Suprapubic skin (tissue), 4 donors: ENCODE measurements around the gene BSG. TPM values are rescaled to one million over a fixed set of nuclear protein-coding genes. Genes with fewer than 3 reads are reported as not detected.
"Not testable (repeated sequence)": the region's sequence is repeated elsewhere in the genome, so short reads cannot be mapped to it uniquely, and the experiment has no call there.

Experiments
- DNase-seq, 2 donors: peaks; one replicate each; pipeline ENCODE4 v3.0.0-alpha.2; 2019; ENCODE audit warnings: low spot score in 2 of 2
- H3K27ac ChIP-seq: fragments of 200-600 bp; sonication (generic); one replicate; pipeline ENCODE4 v1.5.1; 2019
- H3K27me3 ChIP-seq: fragments of 200-600 bp; sonication (generic); one replicate; pipeline ENCODE4 v1.5.1; 2019
- H3K36me3 ChIP-seq: fragments of 200-600 bp; sonication (generic); one replicate; pipeline ENCODE4 v1.5.1; 2019
- H3K4me1 ChIP-seq: fragments of 200-600 bp; sonication (generic); one replicate; pipeline ENCODE4 v1.5.1; 2019
- H3K4me3 ChIP-seq: fragments of 200-600 bp; sonication (generic); one replicate; pipeline ENCODE4 v1.5.1; 2019; ENCODE audit warnings: mild to moderate bottlenecking
- H3K9me3 ChIP-seq: fragments of 200-600 bp; sonication (generic); one replicate; pipeline ENCODE4 v1.5.1; 2019
- CTCF ChIP-seq, 2 donors: fragments of 200-600 bp in 1 of 2; fragments of 450-650 bp in 1 of 2; sonication (generic) in 1 of 2; IDR thresholded peaks; one replicate each; pipeline ENCODE4 v1.5.1; 2016 to 2019; ENCODE audit warnings: antibody characterized with exemption in 2 of 2, mild to moderate bottlenecking in 1 of 2, moderate library complexity in 1 of 2
- EP300 ChIP-seq: sonication (generic); formaldehyde crosslinking; IDR thresholded peaks from one replicate; pipeline ENCODE4 v1.6.1; 2017; ENCODE audit warnings: antibody characterized with exemption
- POLR2A ChIP-seq, 2 donors: fragments of 450-650 bp; IDR thresholded peaks; one replicate each; pipeline ENCODE4 v1.6.1; 2017; ENCODE audit warnings: antibody characterized with exemption in 2 of 2, mild to moderate bottlenecking in 2 of 2, moderate library complexity in 2 of 2
- POLR2AphosphoS5 ChIP-seq, 3 donors: sonication (generic); formaldehyde crosslinking; IDR thresholded peaks; one replicate each; pipeline ENCODE4 v1.6.1; 2017; ENCODE audit warnings: antibody characterized with exemption in 3 of 3
- WGBS: methylation state at CpG from one replicate; pipeline ENCODE4 v1.1.5; 2018; 5-methylcytosine and 5-hydroxymethylcytosine counted together
- total RNA-seq, 4 donors: library from RNA; depleted of rRNA; stranded (reverse); fragments of >200 nt; gene quantifications; one replicate each; pipeline ENCODE4 v1.1.0, GENCODE V29; 2016

The BSG gene
- total RNA-seq, 4 donors from 2014 or later, result 265 to 314 (median 285) TPM

DNA sequence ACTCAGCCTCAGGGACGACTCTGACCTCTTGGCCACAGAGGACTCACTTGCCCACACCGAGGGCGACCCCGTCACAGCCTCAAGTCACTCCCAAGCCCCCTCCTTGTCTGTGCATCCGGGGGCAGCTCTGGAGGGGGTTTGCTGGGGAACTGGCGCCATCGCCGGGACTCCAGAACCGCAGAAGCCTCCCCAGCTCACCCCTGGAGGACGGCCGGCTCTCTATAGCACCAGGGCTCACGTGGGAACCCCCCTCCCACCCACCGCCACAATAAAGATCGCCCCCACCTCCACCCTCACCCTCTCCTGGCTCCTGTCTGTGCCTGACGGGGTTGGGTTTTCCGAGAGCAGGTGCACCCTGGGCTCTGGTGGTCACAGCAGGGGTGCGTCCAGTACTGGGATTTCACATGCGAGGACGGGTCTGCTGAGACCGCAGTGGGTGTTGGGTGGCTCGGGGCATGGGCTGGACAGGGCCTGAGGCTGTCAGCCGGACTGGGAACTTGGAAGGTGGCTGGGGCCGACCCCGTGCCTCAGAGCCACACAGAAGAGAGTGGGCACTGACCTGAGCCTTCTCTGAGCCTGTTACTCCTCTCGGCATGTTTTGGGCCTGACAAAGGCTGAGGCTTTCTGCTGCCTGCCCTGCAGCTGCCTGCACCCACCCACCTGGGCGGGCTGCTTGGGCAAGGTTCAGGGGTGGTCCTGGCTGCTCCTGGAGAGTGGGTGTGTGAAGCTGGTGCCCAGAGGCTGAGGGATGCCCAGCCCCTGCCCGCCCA, 11.0 kb downstream of the BSG start:
- H3K36me3 ChIP-seq, result peaks cover 49% of the 10 kb centered on the region

GRCh38 chr19:583968-584239, 11.5 kb downstream of the BSG start:
- H3K4me1 ChIP-seq, result peaks cover 22% of the 10 kb centered on the region
- no peak for DNase-seq
- WGBS, result 72% methylated on average over 5 of the region's 5 CpGs
- H3K27me3 ChIP-seq, result peaks cover 36% of the 10 kb centered on the region
- no peak overlapping the region for H3K27ac ChIP-seq
- no peak overlapping the region for H3K4me3 ChIP-seq
- H3K9me3 ChIP-seq, result no peaks in the 10 kb centered on the region
- peaks cover 48% of the 10 kb centered on the region for H3K36me3 ChIP-seq
- TF ChIP-seq CTCF (IDR thresholded peaks at IDR 0.05) (no peak), POLR2AphosphoS5 (IDR thresholded peaks at IDR 0.05) (no peak), EP300 (no peak), POLR2A (IDR thresholded peaks at IDR 0.05) (no peak)

More for the DNA sequence above, 11.0 kb downstream of the BSG start:
- peaks cover 17% of the 10 kb centered on the region for H3K4me1 ChIP-seq
- no peak overlapping the region for H3K27ac ChIP-seq
- WGBS, result 85% methylated on average over 18 of the region's 27 CpGs
- no peak for TF ChIP-seq POLR2A (IDR thresholded peaks at IDR 0.05)
- no peak for TF ChIP-seq EP300
- TF ChIP-seq POLR2AphosphoS5 (IDR thresholded peaks at IDR 0.05), result no peak
- no peak for TF ChIP-seq CTCF (IDR thresholded peaks at IDR 0.05)
- DNase-seq, result peak in 1 of 2 donors; percentile 59
- no peaks in the 10 kb centered on the region for H3K9me3 ChIP-seq
- H3K4me3 ChIP-seq, result no peak overlapping the region
- peaks cover 31% of the 10 kb centered on the region for H3K27me3 ChIP-seq

DNA sequence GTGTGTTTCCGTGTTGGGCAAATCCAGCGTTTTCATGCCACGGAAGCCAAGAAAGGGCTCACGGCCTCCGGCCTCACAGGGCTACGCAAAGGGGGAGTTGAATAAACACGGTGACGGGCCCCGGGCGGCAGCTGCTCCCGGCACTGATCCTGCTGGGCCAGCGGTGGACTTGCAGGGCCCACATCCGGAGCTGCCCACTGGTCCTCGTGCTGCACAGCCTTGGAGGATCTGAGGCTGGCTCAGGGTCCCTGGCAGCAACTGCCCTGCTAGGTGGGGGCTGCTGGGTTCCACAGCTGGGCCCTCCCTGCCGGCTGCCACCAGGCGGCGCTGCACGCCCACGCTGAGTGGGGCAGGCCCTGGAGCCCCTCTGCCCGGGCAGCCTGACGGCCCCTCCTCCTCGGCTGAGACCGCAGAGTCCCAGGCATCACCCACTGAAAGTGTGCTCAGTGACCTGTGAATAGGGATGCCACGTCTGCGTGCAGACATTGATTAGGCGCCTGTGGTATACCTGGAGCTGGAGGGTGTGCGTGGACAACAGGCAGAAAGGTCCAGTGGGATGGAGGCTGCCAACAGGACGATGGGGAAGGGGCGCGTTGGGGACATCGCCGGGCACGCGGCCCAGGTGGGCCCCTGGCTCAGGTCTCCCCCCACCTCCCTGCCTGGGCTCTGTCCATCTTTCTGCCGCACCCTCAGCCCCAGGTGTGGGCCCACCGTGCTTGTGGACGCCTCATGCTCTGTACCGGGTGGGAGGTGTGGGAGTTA, 12.0 kb downstream of the BSG start:
- Histone ChIP-seq H3K36me3 (peaks cover 43% of the 10 kb centered on the region), H3K4me3 (no peak overlapping the region), H3K4me1 (peaks cover 27% of the 10 kb centered on the region), H3K9me3 (no peaks in the 10 kb centered on the region), H3K27me3 (peaks cover 42% of the 10 kb centered on the region), H3K27ac (no peak overlapping the region)
- 45% methylated on average over 29 of the region's 38 CpGs for WGBS
- TF ChIP-seq POLR2AphosphoS5 (IDR thresholded peaks at IDR 0.05) (no peak), CTCF (IDR thresholded peaks at IDR 0.05) (peak; percentile 58 to 86)
- peak in 1 of 2 donors; percentile 65 for DNase-seq

GRCh38 chr19:585146-585545, 12.8 kb downstream of the BSG start:
- H3K9me3 ChIP-seq, DNase-seq, H3K27ac ChIP-seq, H3K4me3 ChIP-seq: not testable (repeated sequence)
- peaks cover 36% of the 10 kb centered on the region for H3K36me3 ChIP-seq
- peaks cover 44% of the 10 kb centered on the region for H3K27me3 ChIP-seq
- 84% methylated on average over 28 of the region's 34 CpGs for WGBS
- H3K4me1 ChIP-seq, result peaks cover 29% of the 10 kb centered on the region

DNA sequence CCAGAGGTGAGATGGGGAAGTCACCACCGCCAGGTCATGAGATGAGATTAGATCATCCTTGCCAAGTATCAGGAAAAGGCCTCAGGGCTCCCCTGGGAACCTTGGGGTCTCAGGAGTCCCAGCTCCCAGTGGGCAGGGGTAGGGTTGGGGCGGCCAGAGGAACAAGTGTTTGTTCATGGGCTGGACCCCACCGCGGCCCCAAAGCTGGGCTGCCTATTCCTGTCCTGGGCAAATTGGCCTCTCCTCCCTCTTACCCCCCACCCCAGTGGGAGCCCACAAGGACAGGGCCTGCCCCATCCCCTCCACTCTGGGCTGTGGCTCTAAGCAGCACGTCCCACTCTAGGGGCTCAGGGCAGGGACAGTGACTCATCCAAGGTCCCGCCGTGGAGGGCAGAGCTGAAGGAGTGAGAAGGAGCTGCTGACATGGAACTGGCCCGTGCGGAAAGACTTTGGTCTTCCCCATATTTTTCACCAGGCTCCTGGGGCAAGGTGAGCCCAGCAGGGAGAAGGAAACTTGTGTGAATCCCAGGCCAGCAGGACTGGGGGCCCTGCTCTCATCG, 13.2 kb downstream of the BSG start:
- DNase-seq, result no peak
- H3K4me3 ChIP-seq, result no peak overlapping the region
- H3K9me3 ChIP-seq, result no peaks in the 10 kb centered on the region
- H3K27me3 ChIP-seq, result peaks cover 49% of the 10 kb centered on the region
- TF ChIP-seq POLR2A (IDR thresholded peaks at IDR 0.05), result no peak
- no peak for TF ChIP-seq EP300
- TF ChIP-seq CTCF (IDR thresholded peaks at IDR 0.05), result no peak
- no peak for TF ChIP-seq POLR2AphosphoS5 (IDR thresholded peaks at IDR 0.05)
- H3K4me1 ChIP-seq, result peaks cover 33% of the 10 kb centered on the region
- WGBS, result 76% methylated on average over 9 of the region's 10 CpGs
- H3K27ac ChIP-seq, result no peak overlapping the region
- H3K36me3 ChIP-seq, result peaks cover 31% of the 10 kb centered on the region
